Tibial nerve (tissue), 4 donors: ENCODE data around the gene MCC. TPM values are rescaled to one million over a fixed set of nuclear protein-coding genes. Genes with fewer than 3 reads are reported as not detected.

Experiments used
- DNase-seq, 2 donors: peaks; one replicate each; pipeline ENCODE4 v3.0.0-alpha.2; 2019; ENCODE audit warnings: low spot score in 2 of 2
- H3K27ac ChIP-seq, 4 donors: fragments of 200-600 bp; sonication (generic) in 3 of 4; one replicate each; pipeline ENCODE4 v1.5.1; 2017 to 2019; ENCODE audit warnings: mild to moderate bottlenecking in 1 of 4
- H3K27me3 ChIP-seq, 2 donors: fragments of 200-600 bp; sonication (generic) in 1 of 2; one replicate each; pipeline versions ENCODE4 v1.5.1 to v1.6.0; 2017 to 2019
- H3K36me3 ChIP-seq, 3 donors: fragments of 200-600 bp; sonication (generic); one replicate each; pipeline ENCODE4 v1.5.1; 2018 to 2019
- H3K4me1 ChIP-seq, 4 donors: fragments of 200-600 bp; sonication (generic) in 3 of 4; one replicate each; pipeline ENCODE4 v1.5.1; 2017 to 2019
- H3K4me3 ChIP-seq, 4 donors: fragments of 200-600 bp; sonication (generic) in 3 of 4; one replicate each; pipeline ENCODE4 v1.5.1; 2017 to 2019; ENCODE audit warnings: mild to moderate bottlenecking in 1 of 4, moderate library complexity in 1 of 4
- H3K9me3 ChIP-seq, 4 donors: fragments of 200-600 bp; sonication (generic) in 3 of 4; one replicate each; pipeline ENCODE4 v1.5.1; 2017 to 2019
- EP300 ChIP-seq, 2 donors: sonication (generic); formaldehyde crosslinking; IDR thresholded peaks; one replicate each; pipeline ENCODE4 v1.6.1; 2017; ENCODE audit warnings: antibody characterized with exemption in 2 of 2, mild to moderate bottlenecking in 1 of 2
- POLR2A ChIP-seq, 2 donors: fragments of 450-650 bp; IDR thresholded peaks; one replicate each; pipeline ENCODE4 v1.6.1; 2017; ENCODE audit warnings: antibody characterized with exemption in 2 of 2, mild to moderate bottlenecking in 2 of 2, moderate library complexity in 2 of 2
- whole genome bisulfite sequencing, 2 donors: methylation state at CpG; one replicate each; pipeline ENCODE4 v1.1.5; 2018; 5-methylcytosine and 5-hydroxymethylcytosine counted together
- total RNA-seq, 4 donors: library from RNA; depleted of rRNA; stranded (reverse); fragments of >200 nt; gene quantifications; one replicate each; pipeline ENCODE4 v1.1.0, GENCODE V29; 2016
- TF ChIP-seq, protein P1 (sequence below), 5 experiments: fragments of 200-600 bp in 3 of 5; fragments of 450-650 bp in 2 of 5; sonication (generic) in 3 of 5; IDR thresholded peaks; one replicate each; pipeline ENCODE4 v1.5.1; 2016 to 2019; ENCODE audit warnings: antibody characterized with exemption in 5 of 5, mild to moderate bottlenecking in 3 of 5, moderate library complexity in 2 of 5

Gene MCC
- total RNA-seq, 4 donors from 2014 or later: 55.5 to 122 (median 80.9) TPM

DNA sequence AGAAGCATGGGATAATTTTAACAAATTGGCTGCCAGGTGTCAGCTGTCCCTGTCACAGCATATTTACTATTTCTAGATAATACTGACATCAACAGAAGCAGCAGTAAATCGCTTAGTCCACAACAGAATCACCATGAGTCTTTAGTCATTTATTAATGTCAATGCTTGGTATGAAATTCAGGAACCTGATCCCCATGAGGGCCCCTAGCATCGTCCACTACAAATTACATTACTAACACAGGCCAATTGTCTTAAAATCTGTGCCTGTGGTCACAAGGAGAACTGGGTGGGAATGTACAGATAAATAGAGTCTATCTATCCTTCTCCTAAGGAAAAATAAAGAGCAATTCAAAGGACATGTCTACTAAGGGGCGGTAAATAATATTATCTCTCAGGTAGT, 129.6 kb downstream of the MCC start:
- no peak for TF ChIP-seq POLR2A (IDR thresholded peaks at IDR 0.05)
- TF ChIP-seq, protein P1, sequence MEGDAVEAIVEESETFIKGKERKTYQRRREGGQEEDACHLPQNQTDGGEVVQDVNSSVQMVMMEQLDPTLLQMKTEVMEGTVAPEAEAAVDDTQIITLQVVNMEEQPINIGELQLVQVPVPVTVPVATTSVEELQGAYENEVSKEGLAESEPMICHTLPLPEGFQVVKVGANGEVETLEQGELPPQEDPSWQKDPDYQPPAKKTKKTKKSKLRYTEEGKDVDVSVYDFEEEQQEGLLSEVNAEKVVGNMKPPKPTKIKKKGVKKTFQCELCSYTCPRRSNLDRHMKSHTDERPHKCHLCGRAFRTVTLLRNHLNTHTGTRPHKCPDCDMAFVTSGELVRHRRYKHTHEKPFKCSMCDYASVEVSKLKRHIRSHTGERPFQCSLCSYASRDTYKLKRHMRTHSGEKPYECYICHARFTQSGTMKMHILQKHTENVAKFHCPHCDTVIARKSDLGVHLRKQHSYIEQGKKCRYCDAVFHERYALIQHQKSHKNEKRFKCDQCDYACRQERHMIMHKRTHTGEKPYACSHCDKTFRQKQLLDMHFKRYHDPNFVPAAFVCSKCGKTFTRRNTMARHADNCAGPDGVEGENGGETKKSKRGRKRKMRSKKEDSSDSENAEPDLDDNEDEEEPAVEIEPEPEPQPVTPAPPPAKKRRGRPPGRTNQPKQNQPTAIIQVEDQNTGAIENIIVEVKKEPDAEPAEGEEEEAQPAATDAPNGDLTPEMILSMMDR (IDR thresholded peaks at IDR 0.05): no peak
- no peak for TF ChIP-seq EP300 (IDR thresholded peaks at IDR 0.05)
- peaks cover 0 to 12% (median 5%) of the 10 kb centered on the region in 4 donors for H3K4me1 ChIP-seq
- no peaks in the 10 kb centered on the region for H3K27me3 ChIP-seq
- no peaks in the 10 kb centered on the region for H3K36me3 ChIP-seq
- no peak overlapping the region for H3K4me3 ChIP-seq
- DNase-seq: no peak
- WGBS, 2 donors: 81 to 83% methylated on average over 3 of the region's 3 CpGs
- no peaks in the 10 kb centered on the region for H3K9me3 ChIP-seq
- H3K27ac ChIP-seq: no peak overlapping the region

DNA sequence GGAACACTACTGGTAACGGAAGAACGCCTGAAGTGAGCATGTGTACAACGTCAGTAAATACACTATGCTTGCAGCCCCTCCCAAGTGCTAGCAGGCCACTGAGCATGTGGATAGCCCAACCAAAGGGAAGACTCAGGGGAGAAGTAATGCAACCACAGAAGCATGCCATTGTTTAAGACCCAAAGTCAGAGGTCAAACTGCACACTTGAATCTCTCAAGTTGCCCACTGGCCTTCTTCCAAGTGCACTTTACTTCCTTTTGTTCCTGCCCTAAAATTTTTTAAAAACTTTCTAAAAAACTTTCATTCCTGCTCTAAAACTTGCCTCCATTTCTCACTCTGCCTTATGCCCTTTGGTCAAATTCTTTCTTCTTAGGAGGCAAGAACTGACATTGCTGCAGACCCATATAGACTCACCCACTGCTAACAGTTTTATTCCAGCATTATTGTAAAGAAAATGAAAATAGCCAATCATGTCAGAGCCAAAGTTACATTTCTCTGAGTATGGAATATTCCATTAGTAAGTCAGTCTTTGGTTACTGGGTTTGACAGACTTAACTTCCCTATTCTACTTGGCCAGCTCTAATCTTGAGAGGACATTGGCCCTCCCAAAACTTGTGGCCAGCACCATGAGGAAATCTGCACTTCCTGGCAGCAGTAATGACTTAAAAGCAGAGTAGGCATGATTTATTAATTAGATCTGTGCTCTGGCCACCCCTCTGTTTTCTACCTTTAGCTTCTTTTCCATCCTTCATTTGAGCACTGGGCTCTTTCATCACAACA, 130.4 kb downstream of the MCC start:
- H3K4me3 ChIP-seq: no peak overlapping the region
- no peak for DNase-seq
- peaks cover 0 to 12% (median 5%) of the 10 kb centered on the region in 4 donors for H3K4me1 ChIP-seq
- no peaks in the 10 kb centered on the region for H3K36me3 ChIP-seq
- H3K27ac ChIP-seq: no peak overlapping the region
- WGBS, 2 donors: 60 to 69% methylated on average over 3 of the region's 3 CpGs
- no peak for TF ChIP-seq POLR2A (IDR thresholded peaks at IDR 0.05)
- TF ChIP-seq EP300 (IDR thresholded peaks at IDR 0.05): no peak
- TF ChIP-seq, protein P1 (IDR thresholded peaks at IDR 0.05): no peak
- no peaks in the 10 kb centered on the region for H3K9me3 ChIP-seq
- H3K27me3 ChIP-seq: no peaks in the 10 kb centered on the region

DNA sequence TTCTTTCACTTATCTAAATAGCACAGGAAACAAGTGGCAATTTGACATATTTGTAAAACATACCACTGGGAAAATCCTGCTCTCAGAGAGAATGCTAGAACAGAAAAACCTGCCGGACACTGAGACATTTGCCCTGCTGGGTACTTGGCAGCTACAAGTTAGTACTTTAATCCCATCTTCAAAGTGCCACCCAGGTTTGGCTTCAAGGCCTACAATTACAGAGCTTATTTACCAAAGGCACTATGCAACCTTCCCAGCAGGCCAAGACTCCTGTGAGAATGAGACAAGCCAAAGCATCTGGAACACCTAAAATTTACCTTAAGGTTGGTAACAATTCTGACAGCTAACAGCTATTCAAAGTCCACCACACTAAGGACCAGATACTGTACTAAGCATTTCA, 131.8 kb downstream of the MCC start:
- peaks cover 0 to 12% (median 5%) of the 10 kb centered on the region in 4 donors for H3K4me1 ChIP-seq

DNA sequence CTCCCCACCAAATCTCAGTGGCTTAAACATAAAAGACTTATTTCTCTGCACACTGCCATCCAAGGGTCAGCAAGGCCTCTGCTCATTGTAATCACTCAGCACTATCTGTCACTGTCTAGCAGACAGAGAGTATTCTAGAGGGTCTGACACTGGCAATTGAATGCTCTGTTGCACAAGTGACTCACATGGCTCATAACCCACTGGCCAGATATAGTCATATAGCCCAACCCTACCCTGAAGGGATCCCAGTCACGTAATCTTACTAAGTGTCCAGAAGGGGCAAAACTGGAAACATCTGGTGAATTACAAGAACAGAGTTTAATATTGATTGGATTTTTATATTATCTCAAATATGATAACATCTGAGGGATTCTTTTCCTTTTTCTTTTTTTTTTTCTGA, 134.2 kb downstream of the MCC start:
- no peaks in the 10 kb centered on the region for H3K36me3 ChIP-seq
- no peak for DNase-seq
- 62 to 92% methylated on average over 1 of the region's 1 CpG for WGBS, 2 donors
- no peaks in the 10 kb centered on the region for H3K9me3 ChIP-seq
- TF ChIP-seq EP300 (IDR thresholded peaks at IDR 0.05) (no peak), POLR2A (IDR thresholded peaks at IDR 0.05) (no peak)
- TF ChIP-seq, protein P1 (IDR thresholded peaks at IDR 0.05): no peak
- no peak overlapping the region for H3K27ac ChIP-seq
- no peak overlapping the region for H3K4me3 ChIP-seq
- H3K27me3 ChIP-seq: no peaks in the 10 kb centered on the region
- H3K4me1 ChIP-seq: peaks cover 0 to 12% (median 5%) of the 10 kb centered on the region in 4 donors

More for the DNA sequence above, 131.8 kb downstream of the MCC start:
- Histone ChIP-seq H3K27ac (no peak overlapping the region), H3K36me3 (no peaks in the 10 kb centered on the region), H3K9me3 (no peaks in the 10 kb centered on the region), H3K27me3 (no peaks in the 10 kb centered on the region), H3K4me3 (no peak overlapping the region)
- DNase-seq: no peak
- TF ChIP-seq, protein P1 (IDR thresholded peaks at IDR 0.05): no peak
- TF ChIP-seq EP300 (IDR thresholded peaks at IDR 0.05): no peak
- no peak for TF ChIP-seq POLR2A (IDR thresholded peaks at IDR 0.05)
- WGBS, 2 donors: 91 to 93% methylated on average over 1 of the region's 1 CpG

DNA sequence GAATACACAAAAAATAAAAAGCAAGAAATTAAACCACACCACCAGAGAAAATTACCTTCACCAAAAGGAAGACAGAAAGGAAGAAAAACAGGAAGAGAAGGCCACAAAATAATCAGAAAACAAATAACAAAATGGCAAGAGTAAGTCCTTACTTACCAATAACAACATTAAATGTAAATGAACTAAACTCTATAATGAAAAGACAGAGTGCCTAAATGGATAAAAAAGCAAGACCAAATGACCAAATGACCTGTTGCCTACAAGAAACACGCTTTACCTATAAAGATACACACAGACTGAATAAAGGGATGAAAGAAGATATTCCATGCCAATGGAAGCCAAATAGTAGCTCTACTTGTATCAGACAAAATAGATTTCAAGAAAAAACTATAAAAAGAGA, 140.7 kb downstream of the MCC start:
- TF ChIP-seq, protein P1 (IDR thresholded peaks at IDR 0.05): no peak
- TF ChIP-seq POLR2A (IDR thresholded peaks at IDR 0.05) (no peak), EP300 (IDR thresholded peaks at IDR 0.05) (no peak)
- H3K27me3 ChIP-seq: no peaks in the 10 kb centered on the region
- WGBS, 2 donors: 87 to 100% methylated on average over 1 of the region's 1 CpG
- H3K4me3 ChIP-seq: no peak overlapping the region
- no peaks in the 10 kb centered on the region for H3K4me1 ChIP-seq
- H3K36me3 ChIP-seq: no peaks in the 10 kb centered on the region
- DNase-seq: no peak
- no peak overlapping the region for H3K27ac ChIP-seq
- H3K9me3 ChIP-seq: peaks cover 0 to 7% (median 0%) of the 10 kb centered on the region in 4 donors
